ENCODE measurements around the gene GPHN. TPM values are rescaled to one million over a fixed set of nuclear protein-coding genes. Genes with fewer than 3 reads are reported as not detected.
"Not testable (repeated sequence)": the region's sequence is repeated elsewhere in the genome, so short reads cannot be mapped to it uniquely, and the experiment has no call there.

GPHN gene
- total RNA-seq, 4 donors from 2014 or later: 14.4 to 32.7 (median 21.1) TPM

DNA sequence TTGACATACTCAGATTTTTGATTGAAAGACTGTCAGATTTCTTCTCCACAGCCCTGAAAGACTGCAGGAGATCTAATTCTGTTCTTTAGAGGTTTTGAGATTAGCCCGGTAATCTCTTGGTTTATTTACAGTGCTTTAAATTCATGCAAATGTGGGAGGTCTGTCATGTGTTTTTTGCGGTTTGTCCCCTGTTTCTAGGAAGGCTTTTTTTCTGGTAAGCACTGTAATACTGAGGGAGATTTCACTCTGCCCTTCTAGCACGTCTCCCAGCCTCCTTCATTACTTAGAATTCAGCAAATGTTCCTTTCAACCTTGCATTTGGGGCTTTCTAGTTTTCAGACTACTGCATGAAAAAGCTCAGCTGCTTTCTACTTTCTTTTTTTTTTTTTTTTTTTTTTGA, 31.1 kb downstream of the GPHN start:
- Histone ChIP-seq H3K27ac (no peak overlapping the region), H3K4me3 (replicated peaks in 1 of 3) (no peak overlapping the region), H3K27me3 (no peaks in the 10 kb centered on the region), H3K36me3 (no peaks in the 10 kb centered on the region), H3K4me1 (peaks cover 13 to 23% of the 10 kb centered on the region in 2 donors), H3K9me3 (no peaks in the 10 kb centered on the region)
- TF ChIP-seq POLR2A (IDR thresholded peaks at IDR 0.05): no peak
- TF ChIP-seq, protein P1, sequence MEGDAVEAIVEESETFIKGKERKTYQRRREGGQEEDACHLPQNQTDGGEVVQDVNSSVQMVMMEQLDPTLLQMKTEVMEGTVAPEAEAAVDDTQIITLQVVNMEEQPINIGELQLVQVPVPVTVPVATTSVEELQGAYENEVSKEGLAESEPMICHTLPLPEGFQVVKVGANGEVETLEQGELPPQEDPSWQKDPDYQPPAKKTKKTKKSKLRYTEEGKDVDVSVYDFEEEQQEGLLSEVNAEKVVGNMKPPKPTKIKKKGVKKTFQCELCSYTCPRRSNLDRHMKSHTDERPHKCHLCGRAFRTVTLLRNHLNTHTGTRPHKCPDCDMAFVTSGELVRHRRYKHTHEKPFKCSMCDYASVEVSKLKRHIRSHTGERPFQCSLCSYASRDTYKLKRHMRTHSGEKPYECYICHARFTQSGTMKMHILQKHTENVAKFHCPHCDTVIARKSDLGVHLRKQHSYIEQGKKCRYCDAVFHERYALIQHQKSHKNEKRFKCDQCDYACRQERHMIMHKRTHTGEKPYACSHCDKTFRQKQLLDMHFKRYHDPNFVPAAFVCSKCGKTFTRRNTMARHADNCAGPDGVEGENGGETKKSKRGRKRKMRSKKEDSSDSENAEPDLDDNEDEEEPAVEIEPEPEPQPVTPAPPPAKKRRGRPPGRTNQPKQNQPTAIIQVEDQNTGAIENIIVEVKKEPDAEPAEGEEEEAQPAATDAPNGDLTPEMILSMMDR (IDR thresholded peaks at IDR 0.05): no peak
- no peak for DNase-seq
- intact Hi-C loops (cut with DNase I): no loop called here
- 90 to 92% methylated on average over 3 of the region's 3 CpGs for WGBS, 2 donors

- no peaks in the 10 kb centered on the region for H3K9me3 ChIP-seq
- WGBS, 2 donors: 21 to 22% methylated on average over 1 of the region's 1 CpG
- peak; percentile 20 to 24 for DNase-seq
Observed at GRCh38 chr14:66540038-66540437, 32.1 kb downstream of the GPHN start.

DNA sequence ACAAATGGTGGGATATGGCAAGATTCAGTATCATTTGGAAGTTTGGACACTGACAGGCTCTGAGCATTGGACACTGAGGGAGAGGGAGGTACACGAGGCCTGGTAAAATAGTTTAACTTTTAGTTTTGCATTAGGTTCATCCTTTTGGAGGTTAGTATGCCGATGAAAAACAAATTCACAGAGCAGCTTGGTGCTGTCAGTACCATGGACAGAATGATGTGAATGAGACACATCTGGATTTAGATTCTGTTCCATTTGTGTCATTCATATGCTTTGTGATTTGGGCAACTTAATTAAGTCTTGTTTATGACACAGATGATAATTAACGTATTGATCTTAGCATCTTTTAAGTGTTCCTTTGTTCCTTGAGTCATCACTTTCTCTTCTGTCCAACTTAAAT, 33.7 kb downstream of the GPHN start:
- H3K27ac ChIP-seq: no peak overlapping the region
- no peaks in the 10 kb centered on the region for H3K36me3 ChIP-seq
- H3K4me1 ChIP-seq: peaks cover 16 to 25% of the 10 kb centered on the region in 2 donors
- DNase-seq: no peak
- WGBS, 2 donors: 94 to 96% methylated on average over 3 of the region's 3 CpGs
- no peak overlapping the region for H3K4me3 ChIP-seq (replicated peaks in 1 of 3)
- TF ChIP-seq POLR2A (IDR thresholded peaks at IDR 0.05): no peak
- TF ChIP-seq, protein P1 (IDR thresholded peaks at IDR 0.05): no peak
- intact Hi-C loops (cut with DNase I): no loop called here
- no peaks in the 10 kb centered on the region for H3K9me3 ChIP-seq
- no peaks in the 10 kb centered on the region for H3K27me3 ChIP-seq

More at GRCh38 chr14:66540038-66540437, 32.1 kb downstream of the GPHN start:
- no peaks in the 10 kb centered on the region for H3K27me3 ChIP-seq
- intact Hi-C loops (cut with DNase I): no loop called here
- no peak overlapping the region for H3K27ac ChIP-seq
- no peak for TF ChIP-seq POLR2A (IDR thresholded peaks at IDR 0.05)
- TF ChIP-seq, protein P1 (IDR thresholded peaks at IDR 0.05): no peak
- H3K4me3 ChIP-seq (replicated peaks in 1 of 3): no peak overlapping the region
- H3K36me3 ChIP-seq: no peaks in the 10 kb centered on the region
- peaks cover 16 to 25% of the 10 kb centered on the region in 2 donors for H3K4me1 ChIP-seq

GRCh38 chr14:66543996-66544395, 36.0 kb downstream of the GPHN start:
- H3K36me3 ChIP-seq: no peaks in the 10 kb centered on the region
- intact Hi-C loops (cut with DNase I): no loop called here
- WGBS, 2 donors: 75 to 76% methylated on average over 2 of the region's 2 CpGs
- no peak for DNase-seq
- H3K4me3 ChIP-seq (replicated peaks in 1 of 3): no peak overlapping the region
- H3K27me3 ChIP-seq: no peaks in the 10 kb centered on the region
- H3K4me1 ChIP-seq: peaks cover 16 to 25% of the 10 kb centered on the region in 2 donors
- no peaks in the 10 kb centered on the region for H3K9me3 ChIP-seq
- no peak overlapping the region for H3K27ac ChIP-seq
- TF ChIP-seq POLR2A (IDR thresholded peaks at IDR 0.05): no peak
- TF ChIP-seq, protein P1 (IDR thresholded peaks at IDR 0.05): no peak

DNA sequence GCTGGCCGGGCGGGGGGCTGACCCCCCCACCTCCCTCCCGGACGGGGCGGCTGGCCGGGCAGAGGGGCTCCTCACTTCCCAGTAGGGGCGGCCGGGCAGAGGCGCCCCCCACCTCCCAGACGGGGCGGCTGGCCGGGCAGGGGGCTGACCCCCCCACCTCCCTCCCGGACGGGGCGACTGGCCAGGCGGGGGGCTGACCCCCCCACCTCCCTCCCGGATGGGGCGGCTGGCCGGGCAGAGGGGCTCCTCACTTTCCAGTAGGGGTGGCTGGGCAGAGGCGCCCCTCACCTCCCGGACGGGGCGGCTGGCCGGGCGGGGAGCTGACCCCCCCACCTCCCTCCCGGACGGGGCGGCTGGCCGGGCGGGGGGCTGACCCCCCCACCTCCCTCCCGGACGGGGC, 37.2 kb downstream of the GPHN start:
- DNase-seq; H3K27me3 ChIP-seq; H3K27ac ChIP-seq; H3K36me3 ChIP-seq; H3K9me3 ChIP-seq; H3K4me3 ChIP-seq (replicated peaks in 1 of 3); intact Hi-C loops (cut with DNase I): not testable (repeated sequence)
- no CpG with 5 or more reads among the region's 32 CpGs for WGBS, 2 donors
- H3K4me1 ChIP-seq: peaks cover 8 to 17% of the 10 kb centered on the region in 2 donors

DNA sequence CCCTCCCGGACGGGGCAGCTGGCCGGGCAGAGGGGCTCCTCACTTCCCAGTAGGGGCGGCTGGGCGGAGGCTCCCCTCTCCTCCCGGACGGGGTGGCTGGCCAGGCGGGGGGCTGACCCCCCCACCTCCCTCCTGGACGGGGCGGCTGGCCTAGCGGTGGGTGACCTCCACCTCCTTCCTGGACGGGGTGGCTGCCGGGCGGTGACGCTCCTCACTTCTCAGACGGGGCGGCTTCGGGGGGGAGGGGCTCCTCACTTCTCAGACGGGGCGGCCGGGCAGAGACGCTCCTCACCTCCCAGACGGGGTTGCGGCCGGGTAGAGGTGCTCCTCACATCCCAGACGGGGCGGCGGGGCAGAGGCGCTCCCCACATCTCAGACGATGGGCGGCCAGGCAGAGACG, 37.8 kb downstream of the GPHN start:
- intact Hi-C loops (cut with DNase I); H3K4me3 ChIP-seq (replicated peaks in 1 of 3); H3K9me3 ChIP-seq; H3K27ac ChIP-seq; DNase-seq; H3K36me3 ChIP-seq; H3K27me3 ChIP-seq: not testable (repeated sequence)
- WGBS, 2 donors: 100% methylated on average over 2 of the region's 32 CpGs; no CpG with 5 or more reads in 1 of the 2 donors
- peaks cover 7 to 15% of the 10 kb centered on the region in 2 donors for H3K4me1 ChIP-seq

Data from thyroid gland (tissue), 4 donors.